NCI-H1436 (cell line): ENCODE data around the gene TBXA2R.
"Not testable (repeated sequence)": the region's sequence is repeated elsewhere in the genome, so short reads cannot be mapped to it uniquely, and the experiment has no call there.

Source experiments
- DNase-seq: peaks from one replicate; lab custom pipeline; 2025; lab: John Stamatoyannopoulos, UW

TBXA2R gene

GRCh38 chr19:3639479-3639878 lies 32.8 kb upstream of the TBXA2R start:
- DNase-seq = no peak

DNA sequence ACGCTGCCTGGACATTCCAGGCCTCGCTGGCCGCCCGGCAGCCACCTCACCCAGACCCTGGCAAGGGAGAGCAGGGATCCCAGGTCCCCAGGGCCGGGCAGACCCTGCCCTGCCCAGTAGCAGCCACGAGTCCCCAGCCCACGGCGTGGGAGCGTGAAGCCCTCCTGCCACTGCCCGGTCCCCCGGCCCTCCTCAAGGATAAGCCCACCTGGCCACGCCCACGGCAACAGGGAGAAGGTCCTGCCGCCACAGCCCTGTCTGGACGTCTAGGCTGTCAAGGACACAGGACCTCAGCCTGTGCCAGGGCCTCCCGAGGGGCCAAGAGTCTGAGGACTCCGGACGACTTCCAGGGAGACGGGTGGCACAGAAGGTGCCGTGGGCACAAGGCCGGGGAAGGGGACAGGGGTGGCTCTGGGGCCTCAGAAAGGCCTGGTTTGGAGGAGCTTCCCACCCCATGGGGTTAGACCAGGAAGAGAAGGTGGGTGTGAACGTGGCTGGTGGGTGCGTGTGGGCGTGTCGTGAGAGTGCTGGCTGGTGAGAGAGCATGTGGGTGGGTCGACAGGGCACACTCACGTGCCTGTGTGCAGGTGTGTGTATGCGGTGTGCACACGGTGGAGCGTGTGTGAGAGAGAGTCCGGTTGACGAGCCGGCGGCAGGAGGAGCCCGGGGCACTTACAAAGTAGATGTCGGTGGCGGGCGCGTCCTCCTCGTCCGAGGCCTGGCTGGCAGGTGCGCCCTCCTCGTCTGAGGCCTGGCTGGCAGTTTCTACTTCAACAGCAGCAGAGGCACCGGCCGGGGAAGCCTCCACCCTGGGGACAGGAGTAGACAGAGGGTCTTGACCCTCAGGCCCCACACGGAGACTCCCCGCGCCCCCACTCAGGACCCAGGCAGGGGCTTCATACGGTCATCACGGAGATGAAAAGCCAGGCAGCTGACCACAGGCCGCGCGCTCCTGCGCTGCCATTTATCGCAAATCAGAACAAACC lies 31.8 kb upstream of the TBXA2R start:
- no peak for DNase-seq

- no peak for DNase-seq
Measured at GRCh38 chr19:3637621-3638020, 30.9 kb upstream of the TBXA2R start.

DNA sequence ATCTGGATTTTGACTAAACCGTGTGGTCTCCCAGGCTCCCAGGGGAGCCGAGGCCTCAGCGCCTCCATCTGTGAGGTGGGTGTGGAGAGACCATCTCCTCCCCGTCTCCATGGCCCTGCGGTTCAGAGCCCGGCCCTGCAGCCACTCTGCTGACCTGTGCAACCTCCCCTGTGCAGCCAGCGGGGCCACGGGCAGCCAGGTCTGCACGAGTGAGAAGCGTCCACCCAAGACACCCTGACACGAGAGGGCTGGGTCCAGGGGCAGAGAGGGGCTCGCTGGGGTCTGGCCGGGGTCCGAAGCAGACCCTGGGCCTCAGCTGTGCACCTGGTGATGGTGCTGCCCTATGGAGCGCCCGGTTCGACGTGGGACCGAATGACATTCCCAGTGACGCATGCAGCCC lies 30.3 kb upstream of the TBXA2R start:
- no peak for DNase-seq

DNA sequence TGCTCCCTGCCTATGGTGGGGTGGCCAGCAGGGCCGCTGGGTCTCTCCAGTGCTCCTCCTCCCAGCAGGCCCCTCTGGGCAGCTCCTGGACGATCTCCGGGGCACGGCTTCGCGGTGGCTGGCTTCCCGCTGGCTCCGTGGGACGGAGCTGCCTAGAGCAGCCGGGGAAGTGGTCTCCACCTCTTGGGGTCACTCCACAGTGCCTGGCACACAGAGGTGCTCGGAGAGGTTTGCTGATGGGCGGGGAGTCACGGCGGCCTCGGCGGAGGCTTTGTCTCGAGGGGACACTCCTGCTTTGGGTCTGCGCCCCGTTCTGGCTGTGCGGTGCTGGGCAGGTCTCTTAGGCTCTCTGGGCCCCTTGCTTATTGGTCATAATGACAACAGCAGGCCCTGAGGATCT lies 29.8 kb upstream of the TBXA2R start:
- DNase-seq = no peak

DNA sequence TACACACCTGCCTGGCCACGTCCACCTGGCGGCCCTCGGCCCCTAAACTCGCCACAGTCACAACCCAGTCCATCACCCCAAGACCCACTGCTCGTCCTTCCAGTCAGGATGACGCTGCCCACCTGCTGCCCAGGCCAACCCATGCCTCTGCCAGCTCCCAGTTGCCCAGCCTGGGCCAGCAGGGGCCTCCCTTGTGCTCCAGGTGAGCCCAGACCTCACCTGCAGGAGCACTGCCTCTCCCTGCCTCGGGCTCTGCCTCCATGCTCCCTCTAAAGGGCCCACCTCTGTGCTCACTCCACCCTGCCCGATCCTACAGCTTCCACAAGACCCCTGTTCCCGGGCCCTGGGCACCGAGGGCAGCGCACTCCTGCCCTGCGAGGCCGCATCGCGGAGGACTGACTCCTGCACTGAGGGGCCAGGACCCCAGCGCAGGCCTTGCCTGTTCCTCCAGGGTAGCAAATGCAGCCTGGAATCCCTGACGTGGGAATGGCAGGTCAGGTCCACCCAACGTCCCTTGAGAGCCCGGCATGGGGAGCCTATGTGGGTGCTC lies 27.9 kb upstream of the TBXA2R start:
- DNase-seq = no peak

DNA sequence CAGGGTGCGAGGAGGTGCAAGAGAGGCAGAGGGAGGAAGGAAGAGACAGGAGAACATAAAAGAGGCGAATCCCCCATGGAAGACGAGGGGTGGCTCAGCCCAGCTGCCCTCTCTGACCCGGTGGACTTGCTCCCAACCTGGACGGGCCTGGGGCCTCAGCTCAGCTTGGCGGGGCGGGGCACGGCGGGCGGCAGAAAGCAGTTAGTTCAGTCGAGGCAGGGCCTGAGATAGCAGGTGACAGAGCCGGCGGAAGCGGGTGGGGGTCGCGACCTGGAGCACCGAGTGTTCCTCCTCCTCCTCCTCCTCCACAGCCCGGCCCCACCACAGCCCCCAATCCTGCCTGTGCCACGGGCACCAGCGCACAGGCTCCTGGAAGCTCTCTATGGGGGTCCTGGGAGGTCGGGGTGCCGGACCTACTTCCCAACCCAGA lies 26.9 kb upstream of the TBXA2R start:
- no peak for DNase-seq

DNA sequence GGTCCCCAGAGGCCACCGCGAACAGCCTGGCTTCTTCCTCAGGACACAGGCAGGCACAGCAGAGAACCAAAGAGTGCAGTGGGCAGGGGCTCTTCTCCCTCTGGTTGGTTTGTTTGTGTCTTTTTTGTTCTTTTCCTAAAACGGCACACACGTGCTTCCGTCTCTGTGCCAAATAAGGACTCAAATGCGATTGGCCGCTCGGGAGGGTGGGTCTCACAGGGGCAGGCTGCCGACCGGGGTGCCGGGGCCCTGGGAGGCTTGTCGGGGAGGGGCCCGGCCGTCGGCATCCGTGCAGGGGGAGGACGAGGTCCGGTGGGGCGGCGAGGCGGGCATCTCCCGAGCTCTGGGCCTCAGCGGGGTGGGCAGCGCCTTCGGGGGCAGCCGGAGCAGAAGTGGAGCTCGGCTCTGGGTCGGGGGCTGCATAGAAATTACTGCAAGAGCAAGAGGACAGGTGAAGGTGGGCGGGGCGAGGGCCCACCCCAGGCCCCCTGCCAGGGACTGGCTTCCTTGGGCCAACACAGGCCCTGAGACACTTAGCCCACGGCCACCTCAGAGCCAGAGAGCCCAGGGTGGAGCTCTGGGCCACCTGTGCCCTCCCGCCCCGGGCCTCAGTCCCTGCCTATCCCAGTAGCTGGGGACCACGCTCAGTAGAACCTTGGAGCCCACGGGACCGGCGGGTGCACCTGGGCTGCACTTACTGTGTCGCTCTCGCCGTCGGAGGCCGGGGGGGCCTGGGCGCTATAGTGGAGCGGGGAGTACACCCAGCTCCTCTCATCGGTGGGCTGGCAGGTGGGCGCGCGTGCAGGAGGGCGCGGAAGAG lies 26.3 kb upstream of the TBXA2R start:
- DNase-seq = no peak

- no peak for DNase-seq
Measured at GRCh38 chr19:3632098-3632497, 25.4 kb upstream of the TBXA2R start.

DNA sequence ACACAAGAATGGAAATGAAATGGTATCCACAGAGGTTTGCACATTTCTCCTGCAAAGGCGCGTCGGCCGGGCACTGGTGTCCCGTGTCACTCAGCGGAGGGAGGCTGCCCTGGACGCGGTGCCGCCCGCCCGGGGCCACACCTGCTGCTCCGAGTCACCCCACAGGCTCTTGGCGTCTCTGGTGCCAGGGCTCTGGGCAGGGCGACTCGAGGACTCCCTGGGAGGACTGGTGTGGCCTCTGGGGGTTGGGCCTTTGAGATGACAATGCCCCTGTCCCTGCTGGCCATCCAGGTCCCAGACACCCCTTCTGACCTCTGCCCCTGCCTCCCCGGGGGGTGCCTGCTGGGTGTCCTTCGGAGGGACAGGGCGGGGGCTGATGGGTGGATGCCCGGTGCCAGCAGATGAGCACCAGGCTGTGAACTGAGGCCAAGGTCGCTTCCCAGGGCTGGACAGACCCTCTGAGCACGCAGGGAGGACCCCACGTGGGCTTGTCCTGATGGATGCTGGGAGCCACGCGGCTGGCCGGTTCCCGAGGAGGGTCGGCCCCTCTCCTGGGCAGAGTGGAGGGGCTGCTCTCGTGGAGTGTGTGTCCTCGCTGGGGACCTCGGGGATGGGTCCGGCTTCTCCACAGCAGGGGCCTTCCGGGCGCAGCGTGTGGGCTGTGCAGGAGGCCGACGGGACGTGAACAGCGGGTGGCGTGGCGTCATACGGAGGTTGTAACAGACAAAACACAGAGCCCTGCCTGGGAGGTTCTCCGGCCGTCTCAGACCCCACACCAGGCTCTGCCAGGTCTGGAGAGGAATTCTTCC lies 24.6 kb upstream of the TBXA2R start:
- no peak for DNase-seq

GRCh38 chr19:3628766-3629165 lies 22.1 kb upstream of the TBXA2R start:
- not testable (repeated sequence) for DNase-seq

GRCh38 chr19:3627351-3627723 lies 20.7 kb upstream of the TBXA2R start:
- no peak for DNase-seq

- DNase-seq = peak; percentile 99
Measured at GRCh38 chr19:3626473-3627350, 20.0 kb upstream of the TBXA2R start, which contains the start of gene CACTIN. CACTIN (minus strand) TSS chr19:3626790; CDS start chr19:3626762, 28 bp downstream.

DNA sequence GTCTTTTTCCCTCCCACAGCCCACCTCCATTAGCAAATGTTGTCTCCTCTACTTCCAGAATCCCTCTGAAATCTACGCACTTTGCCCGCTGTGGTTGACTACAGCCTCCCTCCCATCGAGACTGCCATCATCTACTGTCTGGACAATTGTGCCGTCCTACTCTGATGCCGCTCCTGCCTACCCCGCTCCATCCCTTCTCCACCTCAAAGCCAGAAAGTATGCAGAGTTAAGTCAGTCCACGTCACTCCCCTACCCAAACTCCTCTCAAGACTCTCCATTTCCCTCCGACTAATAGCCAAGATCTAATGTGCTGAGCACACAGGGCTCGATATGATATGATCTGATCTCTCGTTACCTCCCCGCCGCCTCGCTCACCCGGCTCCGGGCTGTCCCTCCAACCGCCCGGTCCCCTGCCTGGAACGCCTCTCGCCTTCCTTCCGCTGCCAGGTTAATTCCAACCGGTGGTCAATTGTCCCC lies 19.4 kb upstream of the TBXA2R start:
- DNase-seq = no peak

DNA sequence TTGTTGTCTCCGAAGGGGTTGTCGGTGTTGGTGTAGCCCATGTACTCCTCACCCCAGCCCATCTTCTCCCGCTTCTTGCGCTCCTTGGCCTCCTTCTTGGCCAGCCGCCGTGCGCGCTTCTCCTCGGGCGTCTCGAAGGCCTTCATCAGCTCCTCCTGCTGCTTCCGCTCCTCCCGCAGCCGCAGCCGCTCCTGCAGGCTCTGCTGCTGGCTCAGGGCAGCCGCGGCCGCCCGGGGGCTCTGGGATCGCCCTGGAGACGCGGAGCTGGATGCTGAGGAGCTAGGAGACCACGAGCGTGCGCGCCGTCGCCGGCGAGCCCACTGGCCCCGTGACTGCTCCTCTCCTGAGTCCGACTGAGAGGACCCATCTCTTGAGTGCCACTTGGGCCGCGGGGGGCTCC lies 17.0 kb upstream of the TBXA2R start:
- no peak for DNase-seq

DNA sequence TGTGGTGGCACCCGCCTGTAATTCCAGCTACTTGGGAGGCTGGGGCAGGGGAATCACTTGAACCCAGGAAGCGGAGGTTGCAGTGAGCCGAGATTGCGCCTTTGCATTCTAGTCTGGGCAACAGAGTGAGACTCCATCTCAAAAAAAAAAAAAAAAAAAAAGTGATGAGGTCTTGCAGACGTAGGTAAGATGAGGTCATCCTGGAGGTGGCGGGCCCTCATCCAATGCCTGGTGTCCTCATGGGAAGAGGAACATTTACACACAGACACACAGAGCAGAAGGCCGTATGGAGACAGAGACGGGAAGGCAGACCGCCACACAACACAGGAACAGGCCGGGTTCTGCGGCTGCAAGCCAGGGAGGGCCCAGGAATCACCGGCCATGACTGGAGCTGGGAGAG lies 15.5 kb upstream of the TBXA2R start:
- DNase-seq = no peak

- no peak for DNase-seq
Measured at GRCh38 chr19:3621689-3622088, 15.0 kb upstream of the TBXA2R start.

DNA sequence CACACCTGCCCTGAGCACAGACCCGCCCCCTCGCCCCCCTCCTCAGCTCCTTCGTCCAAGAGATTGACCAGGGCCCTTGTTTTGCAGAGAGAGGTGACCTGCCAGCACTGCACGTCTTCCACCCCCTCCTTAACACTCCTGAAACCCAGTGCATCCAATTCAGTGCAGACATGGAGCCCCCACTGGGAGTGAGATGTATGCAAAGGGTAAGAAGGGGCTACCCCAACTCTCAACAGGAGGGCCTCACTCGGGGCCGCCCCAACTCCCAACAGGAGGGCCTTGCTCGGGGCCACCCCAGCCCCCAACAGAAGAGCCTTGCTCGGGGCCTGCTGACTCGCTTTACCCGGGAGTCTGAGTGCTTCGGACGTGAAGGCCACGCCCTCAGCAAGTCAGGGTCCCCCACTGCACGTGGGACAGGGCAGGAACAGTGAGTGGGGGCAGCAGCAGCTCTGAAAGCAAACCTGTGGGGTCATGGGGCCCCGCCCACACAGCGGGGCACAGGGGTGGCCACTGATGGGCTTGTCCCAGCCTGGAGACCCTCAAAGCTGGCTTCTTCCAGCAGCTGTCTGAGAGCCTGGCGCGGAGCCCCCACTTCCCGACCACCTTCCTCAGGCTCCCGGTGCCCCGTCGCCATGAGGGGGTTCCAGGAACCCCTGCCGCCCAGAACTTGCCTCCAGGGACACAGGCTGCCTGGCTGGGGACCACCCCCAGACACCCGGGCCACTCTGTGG lies 14.3 kb upstream of the TBXA2R start:
- DNase-seq = no peak

- DNase-seq = no peak
Measured at GRCh38 chr19:3620145-3620816, 13.6 kb upstream of the TBXA2R start.
